NCI-H460 (cell line): ENCODE measurements around the gene OMP. TPM values are rescaled to one million over a fixed set of nuclear protein-coding genes. Genes with fewer than 3 reads are reported as not detected.

Experiments
- DNase-seq: peaks from one replicate; pipeline ENCODE4 v3.0.0-alpha.2; 2016; ENCODE audit warnings: low read depth; ENCODE audit errors: extremely low read depth
- total RNA-seq: library from RNA; depleted of rRNA; stranded (reverse); fragments of >200 nt; shearing (Covaris generic); gene quantifications from 2 replicates; pipeline ENCODE4 v1.2.3, GENCODE V29; 2014

The OMP gene
- total RNA-seq, 1 experiment from 2014 or later, result not detected

- no peak for DNase-seq
Observed at GRCh38 chr11:77136074-77136473, 33.4 kb downstream of the OMP start.

GRCh38 chr11:77136784-77137420 is 34.3 kb downstream of the OMP start:
- no peak for DNase-seq

- no peak for DNase-seq
Observed at GRCh38 chr11:77137421-77137820, 34.8 kb downstream of the OMP start.

GRCh38 chr11:77138106-77138649 is 35.5 kb downstream of the OMP start:
- no peak for DNase-seq

- no peak for DNase-seq
Observed at GRCh38 chr11:77139201-77139600, 36.6 kb downstream of the OMP start.

GRCh38 chr11:77140231-77140851 is 37.7 kb downstream of the OMP start:
- DNase-seq, result no peak

- DNase-seq, result no peak
Observed at GRCh38 chr11:77141034-77141433, 38.4 kb downstream of the OMP start.

- no peak for DNase-seq
Observed at GRCh38 chr11:77141475-77141874, 38.8 kb downstream of the OMP start.

- DNase-seq, result no peak
Observed at GRCh38 chr11:77142091-77142975, 39.7 kb downstream of the OMP start.

- no peak for DNase-seq
Observed at GRCh38 chr11:77143405-77144020, 40.9 kb downstream of the OMP start.

- no peak for DNase-seq
Observed at GRCh38 chr11:77144196-77144856, 41.7 kb downstream of the OMP start.

- no peak for DNase-seq
Observed at GRCh38 chr11:77144857-77145428, 42.3 kb downstream of the OMP start.

- no peak for DNase-seq
Observed at GRCh38 chr11:77146261-77147035, 43.8 kb downstream of the OMP start.

- DNase-seq, result no peak
Observed at GRCh38 chr11:77147036-77147315, 44.3 kb downstream of the OMP start.

GRCh38 chr11:77147668-77148321 is 45.2 kb downstream of the OMP start:
- no peak for DNase-seq

GRCh38 chr11:77148963-77149715 is 46.5 kb downstream of the OMP start:
- DNase-seq, result no peak

- DNase-seq, result no peak
Observed at GRCh38 chr11:77149716-77150392, 47.2 kb downstream of the OMP start.

- no peak for DNase-seq
Observed at GRCh38 chr11:77150836-77151235, 48.2 kb downstream of the OMP start.
